Esophagus squamous epithelium (tissue), 4 donors: Measurements from ENCODE around the gene SCML1.

Experiments
- POLR2A ChIP-seq, 4 donors: fragments of 450-650 bp; IDR thresholded peaks; one replicate each; pipeline ENCODE4 v1.6.1; 2017; ENCODE audit warnings: antibody characterized with exemption in 4 of 4, mild to moderate bottlenecking in 4 of 4, moderate library complexity in 3 of 4
- TF ChIP-seq, protein P1 (sequence below), 6 experiments: fragments of 450-650 bp in 4 of 6; fragments of 200-600 bp in 2 of 6; sonication (generic) in 2 of 6; IDR thresholded peaks; one replicate each; pipeline ENCODE4 v1.5.1; 2016 to 2019; ENCODE audit warnings: antibody characterized with exemption in 6 of 6, mild to moderate bottlenecking in 4 of 6, moderate library complexity in 4 of 6

DNA sequence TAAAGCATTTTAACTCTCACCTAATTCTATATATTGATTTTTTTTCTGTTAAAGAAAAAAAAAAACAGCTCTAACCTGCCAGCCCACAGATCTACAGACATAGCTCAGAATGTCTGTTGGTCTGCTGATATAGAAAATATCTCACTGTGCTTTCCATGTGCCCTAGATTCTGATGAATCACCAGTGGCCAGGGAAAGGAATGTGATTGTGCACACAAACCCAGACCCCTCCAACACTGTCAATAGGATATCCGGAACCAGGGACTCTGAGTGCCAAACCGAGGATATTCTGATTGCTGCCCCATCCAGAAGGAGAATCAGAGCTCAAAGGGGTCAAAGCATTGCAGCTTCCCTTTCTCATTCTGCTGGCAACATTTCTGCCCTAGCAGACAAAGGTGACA, 12.1 kb upstream of the SCML1 start:
- TF ChIP-seq, protein P1, sequence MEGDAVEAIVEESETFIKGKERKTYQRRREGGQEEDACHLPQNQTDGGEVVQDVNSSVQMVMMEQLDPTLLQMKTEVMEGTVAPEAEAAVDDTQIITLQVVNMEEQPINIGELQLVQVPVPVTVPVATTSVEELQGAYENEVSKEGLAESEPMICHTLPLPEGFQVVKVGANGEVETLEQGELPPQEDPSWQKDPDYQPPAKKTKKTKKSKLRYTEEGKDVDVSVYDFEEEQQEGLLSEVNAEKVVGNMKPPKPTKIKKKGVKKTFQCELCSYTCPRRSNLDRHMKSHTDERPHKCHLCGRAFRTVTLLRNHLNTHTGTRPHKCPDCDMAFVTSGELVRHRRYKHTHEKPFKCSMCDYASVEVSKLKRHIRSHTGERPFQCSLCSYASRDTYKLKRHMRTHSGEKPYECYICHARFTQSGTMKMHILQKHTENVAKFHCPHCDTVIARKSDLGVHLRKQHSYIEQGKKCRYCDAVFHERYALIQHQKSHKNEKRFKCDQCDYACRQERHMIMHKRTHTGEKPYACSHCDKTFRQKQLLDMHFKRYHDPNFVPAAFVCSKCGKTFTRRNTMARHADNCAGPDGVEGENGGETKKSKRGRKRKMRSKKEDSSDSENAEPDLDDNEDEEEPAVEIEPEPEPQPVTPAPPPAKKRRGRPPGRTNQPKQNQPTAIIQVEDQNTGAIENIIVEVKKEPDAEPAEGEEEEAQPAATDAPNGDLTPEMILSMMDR (IDR thresholded peaks at IDR 0.05): no peak
- no peak for TF ChIP-seq POLR2A (IDR thresholded peaks at IDR 0.05)
